NB4 (cell line): ENCODE measurements around the gene OR56A5.

Experiments used
- MYC ChIP-seq: IDR thresholded peaks from 2 replicates; pipeline ENCODE4 v1.6.1; 2011; ENCODE audit warnings: low read depth, low read length
- POLR2A ChIP-seq: IDR thresholded peaks from 2 replicates; pipeline ENCODE4 v1.6.1; 2011; ENCODE audit warnings: mild to moderate bottlenecking; ENCODE audit not compliant: insufficient read length; ENCODE audit errors: extremely low read depth
- TF ChIP-seq, protein P1 (sequence below): IDR thresholded peaks from one replicate; pipeline ENCODE4 v1.5.1; 2012; ENCODE audit warnings: low read depth, low read length

DNA sequence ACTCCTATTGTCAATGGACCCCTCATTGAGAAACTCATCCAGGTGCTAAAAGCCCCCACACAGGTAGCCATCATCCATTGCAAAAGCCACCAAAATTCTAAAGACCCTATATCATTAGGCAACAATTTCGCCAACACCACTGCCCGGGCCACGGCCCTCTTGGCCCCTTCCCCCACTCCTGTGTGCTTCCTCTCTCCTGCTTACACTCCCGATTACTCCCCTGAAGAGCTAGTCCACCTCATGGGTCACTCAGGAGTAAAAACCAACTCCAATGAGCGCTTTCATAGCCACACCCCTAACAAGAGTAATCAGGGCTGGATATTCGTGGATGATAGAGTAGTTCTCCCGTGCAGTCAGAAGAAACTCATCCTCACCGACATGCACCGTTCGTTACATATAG lies 35.2 kb downstream of the OR56A5 start:
- TF ChIP-seq, protein P1, sequence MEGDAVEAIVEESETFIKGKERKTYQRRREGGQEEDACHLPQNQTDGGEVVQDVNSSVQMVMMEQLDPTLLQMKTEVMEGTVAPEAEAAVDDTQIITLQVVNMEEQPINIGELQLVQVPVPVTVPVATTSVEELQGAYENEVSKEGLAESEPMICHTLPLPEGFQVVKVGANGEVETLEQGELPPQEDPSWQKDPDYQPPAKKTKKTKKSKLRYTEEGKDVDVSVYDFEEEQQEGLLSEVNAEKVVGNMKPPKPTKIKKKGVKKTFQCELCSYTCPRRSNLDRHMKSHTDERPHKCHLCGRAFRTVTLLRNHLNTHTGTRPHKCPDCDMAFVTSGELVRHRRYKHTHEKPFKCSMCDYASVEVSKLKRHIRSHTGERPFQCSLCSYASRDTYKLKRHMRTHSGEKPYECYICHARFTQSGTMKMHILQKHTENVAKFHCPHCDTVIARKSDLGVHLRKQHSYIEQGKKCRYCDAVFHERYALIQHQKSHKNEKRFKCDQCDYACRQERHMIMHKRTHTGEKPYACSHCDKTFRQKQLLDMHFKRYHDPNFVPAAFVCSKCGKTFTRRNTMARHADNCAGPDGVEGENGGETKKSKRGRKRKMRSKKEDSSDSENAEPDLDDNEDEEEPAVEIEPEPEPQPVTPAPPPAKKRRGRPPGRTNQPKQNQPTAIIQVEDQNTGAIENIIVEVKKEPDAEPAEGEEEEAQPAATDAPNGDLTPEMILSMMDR = no peak
- TF ChIP-seq POLR2A (no peak), MYC (no peak)
